ENCODE results near the gene ART4. TPM values are rescaled to one million over a fixed set of nuclear protein-coding genes. Genes with fewer than 3 reads are reported as not detected.

ART4 gene
- total RNA-seq, 1 experiment from 2014 or later, result 0.57 TPM

- Histone ChIP-seq H3K9me3 (peaks cover 3% of the 10 kb centered on the region), H3K4me1 (peaks cover 30% of the 10 kb centered on the region), H3K4me3 (ENCODE audit: low read depth, low read length) (no peak overlapping the region; the same call in 1 of the 2 replicates), H3K36me3 (ENCODE audit: control insufficient read depth, insufficient read depth, low read length) (no peaks in the 10 kb centered on the region), H3K27me3 (replicated peaks; ENCODE audit: control insufficient read depth, insufficient read depth, low read length) (no peaks in the 10 kb centered on the region)
- DNase-seq, result no peak
- Mint-ChIP-seq H3K9me3 (ENCODE audit: unreplicated experiment) (no peaks in the 10 kb centered on the region), H3K36me3 (ENCODE audit: insufficient read depth, unreplicated experiment) (peaks cover 38% of the 10 kb centered on the region), H3K27me3 (ENCODE audit: insufficient read depth, unreplicated experiment) (no peaks in the 10 kb centered on the region), H3K4me3 (ENCODE audit: unreplicated experiment) (peak overlapping the region; percentile 93), H3K4me1 (ENCODE audit: low read depth, unreplicated experiment) (peaks cover 42% of the 10 kb centered on the region), H3K27ac (ENCODE audit: unreplicated experiment) (peak overlapping the region; percentile 97)
- intact Hi-C loops (cut with micrococcal nuclease; ENCODE audit: unreplicated experiment), result loop anchor here (5.0 kb wide), 1 partner anchor 264 kb away; no protein-coding TSS in a partner anchor
- ChIA-PET CTCF (interaction anchor here (1.4 kb wide), 1 partner anchor 262 kb away, joined by 3 read pairs; no protein-coding TSS in a partner anchor), POLR2A (interaction anchor here (1.0 kb wide), 1 partner anchor 26 kb away, joined by 7 read pairs; the partner anchor contains the start of gene WBP11)
- TF ChIP-seq CTCF (IDR thresholded peaks at IDR 0.05; ENCODE audit: insufficient read depth in 1 of 2, low read depth in 1 of 2, low read length in 1 of 2, severe bottlenecking in 1 of 2, unreplicated experiment in 1 of 2), result peak; percentile 21 to 26
- no TSS peak for BruUV-seq (replicated peaks)
These were observed 66.9 kb downstream of the ART4 start for GRCh38 chr12:14776236-14776961.

GRCh38 chr12:14775636-14775980 lies 67.7 kb downstream of the ART4 start:
- Mint-ChIP-seq H3K27me3 (ENCODE audit: insufficient read depth, unreplicated experiment) (no peaks in the 10 kb centered on the region), H3K4me1 (ENCODE audit: low read depth, unreplicated experiment) (peaks cover 46% of the 10 kb centered on the region), H3K4me3 (ENCODE audit: unreplicated experiment) (peak overlapping the region; percentile 93), H3K9me3 (ENCODE audit: unreplicated experiment) (no peaks in the 10 kb centered on the region), H3K36me3 (ENCODE audit: insufficient read depth, unreplicated experiment) (peaks cover 46% of the 10 kb centered on the region), H3K27ac (ENCODE audit: unreplicated experiment) (peak overlapping the region; percentile 97)
- intact Hi-C loops (cut with micrococcal nuclease; ENCODE audit: unreplicated experiment), result loop anchor here (2.0 to 5.0 kb wide), 2 partner anchors 67 to 263 kb away; partner anchors contain the start of gene ART4
- DNase-seq, result no peak
- no peak for TF ChIP-seq CTCF (IDR thresholded peaks at IDR 0.05; ENCODE audit: insufficient read depth in 1 of 2, low read depth in 1 of 2, low read length in 1 of 2, severe bottlenecking in 1 of 2, unreplicated experiment in 1 of 2)
- POLR2A ChIA-PET, result interaction anchor here (1.7 to 2.8 kb wide), 2 partner anchors 24 to 27 kb away, joined by 8 to 24 read pairs; partner anchors contain the start of genes C12orf60 and WBP11
- no peaks in the 10 kb centered on the region for H3K36me3 ChIP-seq (ENCODE audit: control insufficient read depth, insufficient read depth, low read length)
- H3K27me3 ChIP-seq (replicated peaks; ENCODE audit: control insufficient read depth, insufficient read depth, low read length), result no peaks in the 10 kb centered on the region
- H3K9me3 ChIP-seq, result peaks cover 3% of the 10 kb centered on the region
- BruUV-seq (replicated peaks), result no TSS peak
- CTCF ChIA-PET, result interaction anchor here (1.2 to 1.4 kb wide), 2 partner anchors 35 to 261 kb away, joined by 3 to 4 read pairs; no protein-coding TSS in a partner anchor
- H3K4me1 ChIP-seq, result peaks cover 30% of the 10 kb centered on the region
- H3K4me3 ChIP-seq (ENCODE audit: low read depth, low read length), result peak overlapping the region; percentile 67

Other genes starting within 250 kb of the ART4 start
- 2.4 and 4.4 TPM in 2 replicates for gene GUCY2C, start 146.9 kb downstream of the ART4 start, total RNA-seq (2022)
- 159 and 184 TPM in 2 replicates for gene WBP11, start 40.0 kb downstream of the ART4 start, total RNA-seq (2022)
- gene C12orf60, start 39.9 kb downstream of the ART4 start, total RNA-seq (2022), result 1.8 and 2.8 TPM in 2 replicates
- not detected in 2 replicates for gene SMCO3, start 29.3 kb downstream of the ART4 start, total RNA-seq (2022)
- gene MGP, start 42.3 kb upstream of the ART4 start, total RNA-seq (2022), result not detected in 2 replicates
- gene ERP27, start 95.0 kb upstream of the ART4 start, total RNA-seq (2022), result 0.98 and 1.1 TPM in 2 replicates
- gene ARHGDIB, start 118.1 kb upstream of the ART4 start, total RNA-seq (2022), result 15.9 and 21.1 TPM in 2 replicates
- not detected in 2 replicates for gene PDE6H, start 129.5 kb upstream of the ART4 start, total RNA-seq (2022)

Measured in Caco-2 (cell line).